ENCODE data around the gene IL1RAPL1.

The IL1RAPL1 gene

GRCh38 chrX:28848707-28849106 lies 261.5 kb downstream of the IL1RAPL1 start:
- TF ChIP-seq CTCF (IDR thresholded peaks at IDR 0.05; ENCODE audit: low read depth, low read length): no peak
- H3K4me3 ChIP-seq (ENCODE audit: low read depth, low read length): no peak overlapping the region
- no peak for DNase-seq (ENCODE audit: low read depth, low spot score)

GRCh38 chrX:28850955-28851354 lies 263.7 kb downstream of the IL1RAPL1 start:
- no peak for TF ChIP-seq CTCF (IDR thresholded peaks at IDR 0.05; ENCODE audit: low read depth, low read length)
- DNase-seq (ENCODE audit: low read depth, low spot score): no peak
- no peak overlapping the region for H3K4me3 ChIP-seq (ENCODE audit: low read depth, low read length)
- in situ Hi-C loops (cut with HindIII; ENCODE audit: low sequenced_read_pairs): no loop called here

More at GRCh38 chrX:28848707-28849106, 261.5 kb downstream of the IL1RAPL1 start:
- in situ Hi-C loops (cut with HindIII; ENCODE audit: low sequenced_read_pairs): no loop called here

- no peak for TF ChIP-seq CTCF (IDR thresholded peaks at IDR 0.05; ENCODE audit: low read depth, low read length)
- H3K4me3 ChIP-seq (ENCODE audit: low read depth, low read length): no peak overlapping the region
- in situ Hi-C loops (cut with HindIII; ENCODE audit: low sequenced_read_pairs): no loop called here
- DNase-seq (ENCODE audit: low read depth, low spot score): no peak
These were observed 264.6 kb downstream of the IL1RAPL1 start for GRCh38 chrX:28851871-28852270.

- no peak overlapping the region for H3K4me3 ChIP-seq (ENCODE audit: low read depth, low read length)
- no peak for DNase-seq (ENCODE audit: low read depth, low spot score)
- TF ChIP-seq CTCF (IDR thresholded peaks at IDR 0.05; ENCODE audit: low read depth, low read length): no peak
- in situ Hi-C loops (cut with HindIII; ENCODE audit: low sequenced_read_pairs): no loop called here
These were observed 267.4 kb downstream of the IL1RAPL1 start for GRCh38 chrX:28854637-28855036.

- no peak for DNase-seq (ENCODE audit: low read depth, low spot score)
- H3K4me3 ChIP-seq (ENCODE audit: low read depth, low read length): no peak overlapping the region
- in situ Hi-C loops (cut with HindIII; ENCODE audit: low sequenced_read_pairs): no loop called here
- no peak for TF ChIP-seq CTCF (IDR thresholded peaks at IDR 0.05; ENCODE audit: low read depth, low read length)
These were observed 289.2 kb downstream of the IL1RAPL1 start for GRCh38 chrX:28876408-28876807.

- in situ Hi-C loops (cut with HindIII; ENCODE audit: low sequenced_read_pairs): no loop called here
- no peak for TF ChIP-seq CTCF (IDR thresholded peaks at IDR 0.05; ENCODE audit: low read depth, low read length)
- no peak for DNase-seq (ENCODE audit: low read depth, low spot score)
- no peak overlapping the region for H3K4me3 ChIP-seq (ENCODE audit: low read depth, low read length)
These were observed 289.7 kb downstream of the IL1RAPL1 start for GRCh38 chrX:28876901-28877300.

- in situ Hi-C loops (cut with HindIII; ENCODE audit: low sequenced_read_pairs): no loop called here
- H3K4me3 ChIP-seq (ENCODE audit: low read depth, low read length): no peak overlapping the region
- peak; percentile 13 for DNase-seq (ENCODE audit: low read depth, low spot score)
- TF ChIP-seq CTCF (IDR thresholded peaks at IDR 0.05; ENCODE audit: low read depth, low read length): no peak
These were observed 292.9 kb downstream of the IL1RAPL1 start for GRCh38 chrX:28880136-28880535.
